KBM-7 (cell line): ENCODE results near the gene CTBP1.
"Not testable (repeated sequence)": the region's sequence is repeated elsewhere in the genome, so short reads cannot be mapped to it uniquely, and the experiment has no call there.

Experiments used
- DNase-seq: peaks from one replicate; pipeline ENCODE4 v3.0.0-alpha.2; 2015
- in situ Hi-C: fragments of 300-500 bp; cut with MboI; formaldehyde crosslinking; loops from 2 replicates; pipeline ENCODE4 v1.14.3; 2020; ENCODE audit warnings: low sequenced_read_pairs, low pct_unique_long_range_greater_than_20kb, mixed read lengths

CTBP1 gene

GRCh38 chr4:1241936-1242505 lies 6.9 kb downstream of the CTBP1 start:
- in situ Hi-C loops: no loop called here
- DNase-seq: no peak

DNA sequence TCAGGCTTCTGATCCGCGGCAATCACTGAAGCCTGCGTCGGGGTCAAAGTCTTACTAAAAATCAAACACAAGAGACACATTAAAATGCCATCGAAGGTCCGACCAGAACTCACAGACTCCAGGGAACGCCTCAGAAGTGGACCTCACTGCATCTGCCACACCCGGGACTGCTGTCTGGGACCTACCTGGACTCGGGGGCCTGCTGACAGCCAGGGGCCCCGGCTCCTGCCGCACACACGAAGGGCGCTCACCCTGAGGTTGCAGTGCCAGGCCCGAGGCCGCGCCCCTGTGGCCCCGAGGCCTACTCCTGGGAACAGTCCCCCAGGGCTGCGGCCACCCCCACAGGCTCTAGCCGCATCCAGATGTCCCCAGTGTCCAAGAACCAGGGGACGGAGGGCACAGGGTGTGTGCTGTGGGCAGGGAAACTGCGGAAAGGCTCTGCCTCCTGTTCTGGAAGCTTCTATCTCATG lies 7.4 kb downstream of the CTBP1 start:
- no peak for DNase-seq
- in situ Hi-C loops: no loop called here

DNA sequence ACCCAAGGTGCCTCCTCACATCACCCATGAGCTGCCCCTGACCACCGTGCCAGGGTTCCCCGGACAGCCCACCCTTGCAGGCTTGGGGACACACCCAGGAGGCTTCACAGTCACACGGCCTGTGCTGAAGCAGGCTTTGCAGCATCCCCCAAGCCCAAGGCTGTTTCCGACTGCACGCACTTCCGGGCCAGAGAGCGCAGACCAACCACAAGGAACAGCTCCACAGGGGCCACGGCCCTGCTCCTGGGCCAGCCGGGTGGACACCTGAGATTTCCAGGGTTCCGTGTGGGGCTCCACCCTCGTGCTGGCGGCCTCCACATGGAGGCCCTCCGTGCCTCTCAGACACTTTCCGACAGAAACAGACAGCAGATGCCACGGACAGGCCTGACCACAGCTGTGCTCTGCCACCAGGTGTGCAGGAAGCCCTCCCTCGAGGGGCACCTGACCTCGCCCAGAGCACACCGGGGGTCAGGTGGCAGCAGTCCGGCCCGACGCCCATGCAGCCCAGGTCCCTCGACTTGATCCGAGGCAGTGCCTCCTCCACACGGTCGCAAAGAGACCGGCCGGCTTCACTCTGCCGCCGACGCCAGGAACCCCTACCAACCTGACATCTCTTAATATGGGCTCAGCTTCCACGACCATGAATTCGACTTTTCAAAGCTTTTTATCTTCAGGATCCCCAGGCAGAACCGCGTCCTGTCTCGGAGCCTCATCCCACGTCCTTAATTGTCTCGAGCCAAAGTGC lies 8.0 kb downstream of the CTBP1 start:
- in situ Hi-C loops: no loop called here
- DNase-seq: no peak

GRCh38 chr4:1239950-1240307 lies 9.0 kb downstream of the CTBP1 start:
- no peak for DNase-seq
- in situ Hi-C loops: no loop called here

DNA sequence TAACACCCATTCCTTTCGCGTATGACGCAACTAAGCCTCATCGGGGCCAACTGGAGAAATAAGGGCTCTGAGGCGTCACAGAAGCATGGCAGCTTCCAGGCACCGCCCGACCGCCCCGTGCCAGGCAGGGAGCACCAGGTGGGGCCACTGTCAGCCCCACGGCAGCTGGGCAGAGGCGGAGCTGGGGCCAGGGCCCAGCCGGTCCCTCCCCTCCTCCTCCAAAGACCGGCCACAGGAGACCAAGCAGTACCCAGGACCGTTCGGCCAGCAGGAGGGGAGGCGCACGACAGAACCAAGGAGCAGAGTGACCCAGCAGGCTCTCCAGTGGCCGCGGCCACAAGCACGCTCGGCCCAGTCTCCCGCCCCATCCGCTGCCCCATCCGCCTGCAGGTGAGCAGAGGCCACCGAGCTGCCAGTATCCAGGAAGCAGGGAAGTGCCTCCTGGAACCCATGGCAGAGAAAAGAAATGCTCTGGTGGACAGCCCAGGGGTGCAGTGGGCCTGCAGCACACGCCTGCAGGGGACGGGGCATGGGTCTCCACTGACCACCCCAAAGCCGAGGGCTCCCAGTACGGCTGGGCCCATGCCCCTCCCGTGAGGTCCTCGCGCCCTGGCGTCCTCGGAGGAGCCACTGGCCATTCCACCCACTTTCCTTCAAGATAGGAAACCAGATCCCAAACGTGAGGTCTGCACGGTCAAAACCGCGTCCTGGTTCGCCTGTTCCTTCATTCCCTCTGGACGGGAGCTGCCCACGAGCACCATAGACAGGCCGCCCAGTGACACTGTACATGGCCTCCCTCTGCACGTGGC lies 9.6 kb downstream of the CTBP1 start:
- in situ Hi-C loops: no loop called here
- no peak for DNase-seq

DNA sequence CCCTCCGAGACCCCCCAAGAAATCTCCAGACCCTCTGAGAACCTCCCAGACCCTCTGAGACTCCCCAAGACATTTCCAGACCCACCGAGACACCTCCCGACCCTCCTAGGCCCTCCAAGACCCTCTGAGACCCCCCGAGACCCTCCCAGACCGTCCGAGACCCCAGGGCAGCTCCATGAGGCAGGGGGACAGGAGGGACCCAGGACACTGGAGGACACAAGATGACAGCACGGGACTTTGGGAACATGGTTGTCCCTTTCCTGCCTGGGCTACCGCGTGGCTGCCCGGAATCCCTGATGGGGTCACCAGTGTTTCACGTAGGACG lies 10.3 kb downstream of the CTBP1 start:
- DNase-seq: no peak
- in situ Hi-C loops: no loop called here

DNA sequence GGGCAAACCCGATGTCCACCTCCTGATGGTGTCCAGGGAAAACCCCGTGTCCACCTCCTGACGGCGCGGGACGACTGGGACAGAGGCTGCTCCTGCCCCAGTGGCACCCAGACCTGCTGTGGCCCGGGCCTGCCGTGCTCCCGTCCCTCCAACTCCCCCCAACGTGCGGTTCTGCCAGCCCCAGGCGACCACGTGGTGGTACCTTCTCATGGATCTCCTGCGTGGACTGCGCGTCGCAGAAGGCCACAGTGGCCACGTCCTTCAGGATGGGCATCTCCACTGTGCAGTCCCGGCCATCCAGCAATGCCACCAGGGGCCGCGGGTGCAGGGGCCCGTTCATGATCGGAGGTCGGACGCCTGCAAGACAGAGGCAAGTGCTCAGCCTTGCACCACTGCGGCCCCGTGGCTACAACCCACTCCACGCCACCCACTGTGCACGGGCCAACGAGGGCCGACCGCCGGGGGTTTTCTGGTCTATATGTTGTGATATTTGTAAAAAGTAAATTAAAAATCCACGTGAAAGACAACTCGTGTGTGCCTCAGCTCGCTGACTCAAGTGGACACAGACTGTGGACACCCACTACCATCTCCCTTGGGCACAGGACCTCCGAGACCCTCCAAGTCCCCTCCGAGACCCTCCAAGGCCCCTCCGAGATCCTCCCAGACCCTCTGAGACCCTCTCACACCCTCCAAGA lies 10.8 kb downstream of the CTBP1 start:
- no peak for DNase-seq
- in situ Hi-C loops: no loop called here

- in situ Hi-C loops: not testable (repeated sequence)
These were observed 11.7 kb downstream of the CTBP1 start for GRCh38 chr4:1237261-1237660.

DNA sequence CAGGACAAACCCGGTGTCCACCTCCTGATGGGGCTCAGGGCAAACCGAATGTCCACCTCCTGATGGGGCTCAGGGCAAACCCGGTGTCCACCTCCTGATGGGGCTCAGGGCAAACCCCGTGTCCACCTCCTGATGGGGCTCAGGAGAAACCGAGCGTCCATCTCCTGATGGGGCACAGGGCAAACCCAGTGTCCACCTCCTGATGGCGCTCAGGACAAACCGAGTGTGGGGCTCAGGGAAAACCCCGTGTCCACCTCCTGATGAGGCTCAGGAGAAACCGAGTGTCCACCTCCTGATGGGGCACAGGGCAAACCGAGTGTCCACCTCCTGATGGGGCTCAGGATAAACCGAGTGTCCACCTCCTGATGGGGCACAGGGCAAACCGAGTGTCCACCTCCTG lies 12.1 kb downstream of the CTBP1 start:
- in situ Hi-C loops, DNase-seq: not testable (repeated sequence)

More at GRCh38 chr4:1237261-1237660, 11.7 kb downstream of the CTBP1 start:
- DNase-seq: not testable (repeated sequence)

GRCh38 chr4:1236103-1236641 lies 12.8 kb downstream of the CTBP1 start:
- DNase-seq: no peak
- in situ Hi-C loops: no loop called here

DNA sequence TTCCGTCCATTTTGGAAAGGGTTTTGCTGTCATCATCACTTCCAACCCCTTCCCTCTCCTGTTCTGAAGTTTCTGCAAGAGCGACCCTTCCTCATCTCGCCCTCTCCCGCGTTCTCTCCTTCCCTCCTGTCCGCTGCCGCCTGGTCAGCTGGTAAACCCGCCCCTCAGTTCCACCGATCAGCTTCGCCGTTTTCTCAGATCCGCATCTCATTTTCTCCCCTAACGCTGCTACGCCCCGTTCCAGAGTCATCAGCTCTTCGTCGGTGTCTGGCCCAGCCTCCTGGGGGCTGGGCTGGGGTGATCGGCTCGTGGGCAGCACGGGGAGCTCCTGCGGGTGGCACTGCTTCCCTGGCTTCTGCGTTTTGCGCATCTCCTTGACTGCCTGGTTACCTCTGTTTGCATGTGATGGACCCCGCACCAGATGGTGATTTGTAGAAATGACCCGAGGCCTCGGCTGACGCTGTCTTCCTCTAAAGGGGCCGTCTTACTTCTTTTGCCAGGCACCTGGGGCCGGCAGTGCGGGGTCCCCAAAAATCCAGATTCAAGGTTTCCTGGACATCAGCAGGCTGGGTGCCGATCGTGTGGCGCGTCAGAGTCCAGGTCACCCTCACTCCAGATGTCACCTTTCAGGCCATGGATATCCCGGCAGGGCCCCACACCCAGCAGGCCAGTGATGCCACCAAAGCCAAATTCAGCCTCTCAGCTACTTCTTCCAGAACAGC lies 13.4 kb downstream of the CTBP1 start:
- in situ Hi-C loops: no loop called here
- DNase-seq: no peak

DNA sequence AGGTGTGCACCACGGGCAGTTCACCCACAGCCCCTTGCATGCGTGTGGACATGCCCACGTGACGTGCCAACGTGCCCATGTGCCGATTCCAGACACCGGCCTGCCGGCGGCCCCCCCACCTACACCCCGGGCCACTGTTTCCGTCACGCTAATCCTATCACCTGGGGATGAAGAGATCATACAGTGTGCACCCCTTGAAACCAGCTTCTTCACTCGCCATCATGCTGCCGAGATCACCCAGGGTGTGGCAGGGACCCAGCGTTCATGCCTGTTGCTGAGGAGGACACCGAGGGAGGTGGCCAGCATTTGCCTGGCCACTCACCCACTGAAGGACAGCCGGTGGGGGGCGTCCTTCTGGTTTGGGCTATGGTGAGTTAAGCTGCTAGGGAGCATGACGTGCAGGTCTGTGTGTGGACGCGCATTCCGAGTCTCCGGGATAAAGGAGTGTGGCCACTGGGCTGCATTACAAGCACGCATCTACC lies 14.1 kb downstream of the CTBP1 start:
- DNase-seq: no peak
- in situ Hi-C loops: no loop called here

- no peak for DNase-seq
- in situ Hi-C loops: no loop called here
These were observed 14.6 kb downstream of the CTBP1 start for GRCh38 chr4:1234309-1234695.

DNA sequence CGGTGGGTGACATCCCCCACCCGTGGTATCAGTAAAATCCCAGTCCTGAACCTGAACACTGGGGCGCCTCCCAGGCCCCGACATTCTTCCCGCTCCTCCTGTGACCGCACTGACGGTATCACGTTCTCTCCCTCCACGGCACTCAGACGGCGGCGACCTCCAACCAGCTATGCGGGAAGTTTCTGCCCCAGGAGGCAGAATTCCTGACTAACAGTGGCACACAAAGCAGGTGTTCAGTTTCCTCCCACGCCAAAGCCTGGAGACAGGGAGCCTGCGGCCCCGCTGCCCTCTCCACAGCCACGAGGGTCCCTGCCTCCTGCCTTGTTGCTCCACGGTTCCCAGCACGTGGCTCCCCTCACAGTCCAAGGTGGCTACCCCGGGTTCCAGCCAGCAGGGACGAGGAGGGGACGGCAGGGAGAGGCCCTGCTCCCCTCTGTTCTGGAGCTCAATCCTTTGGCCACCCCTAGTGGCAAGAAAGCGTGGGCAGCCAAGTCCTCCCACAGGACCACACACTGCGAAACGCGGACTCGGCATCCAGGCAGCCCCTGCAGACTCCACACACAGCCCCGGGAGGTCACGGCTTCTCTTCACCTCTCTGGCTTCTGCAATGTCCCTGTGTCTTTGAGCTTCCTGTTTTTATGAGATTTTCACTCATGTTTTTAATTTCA lies 15.2 kb downstream of the CTBP1 start:
- no peak for DNase-seq
- in situ Hi-C loops: no loop called here

- in situ Hi-C loops: no loop called here
These were observed 16.0 kb downstream of the CTBP1 start for GRCh38 chr4:1232661-1233621.

GRCh38 chr4:1231637-1232360 lies 17.1 kb downstream of the CTBP1 start:
- in situ Hi-C loops: no loop called here
- DNase-seq: no peak

More at GRCh38 chr4:1232661-1233621, 16.0 kb downstream of the CTBP1 start:
- no peak for DNase-seq
